Activated T-cell treated with anti-CD3 and anti-CD28 coated beads for 24 hours (primary cell): Measurements from ENCODE around the gene SLC17A3.

Source experiments
- DNase-seq: peaks from one replicate; pipeline ENCODE4 v3.0.0-alpha.2; 2020; ENCODE audit warnings: low read depth

SLC17A3 gene

GRCh38 chr6:25889877-25890853, 16.1 kb upstream of the SLC17A3 start:
- DNase-seq, result no peak

- DNase-seq, result no peak
These were observed 14.6 kb upstream of the SLC17A3 start for GRCh38 chr6:25888626-25889025.

- no peak for DNase-seq
These were observed 12.0 kb upstream of the SLC17A3 start for GRCh38 chr6:25886066-25886465.

- no peak for DNase-seq
These were observed 9.9 kb upstream of the SLC17A3 start for GRCh38 chr6:25883991-25884390.

- no peak for DNase-seq
These were observed 9.5 kb upstream of the SLC17A3 start for GRCh38 chr6:25883536-25883935.

GRCh38 chr6:25882051-25882496, 8.0 kb upstream of the SLC17A3 start:
- no peak for DNase-seq

GRCh38 chr6:25880601-25881000, 6.6 kb upstream of the SLC17A3 start:
- DNase-seq, result no peak

- no peak for DNase-seq
These were observed 4.8 kb upstream of the SLC17A3 start for GRCh38 chr6:25878721-25879322.

- no peak for DNase-seq
These were observed 2.0 kb upstream of the SLC17A3 start for GRCh38 chr6:25875926-25876602.

- DNase-seq, result no peak
These were observed 1.5 kb upstream of the SLC17A3 start for GRCh38 chr6:25875563-25875905.

GRCh38 chr6:25874822-25875562, 949 bp upstream of the SLC17A3 start:
- no peak for DNase-seq

GRCh38 chr6:25872814-25873213, 1.2 kb downstream of the SLC17A3 start:
- DNase-seq, result no peak

- no peak for DNase-seq
These were observed 4.2 kb downstream of the SLC17A3 start for GRCh38 chr6:25869840-25870239.

- DNase-seq, result no peak
These were observed 5.4 kb downstream of the SLC17A3 start for GRCh38 chr6:25868436-25869183.

GRCh38 chr6:25866011-25866410, 8.0 kb downstream of the SLC17A3 start:
- no peak for DNase-seq

GRCh38 chr6:25863360-25863759, 10.7 kb downstream of the SLC17A3 start:
- no peak for DNase-seq

GRCh38 chr6:25862199-25862598, 11.8 kb downstream of the SLC17A3 start:
- no peak for DNase-seq

- no peak for DNase-seq
These were observed 21.3 kb downstream of the SLC17A3 start for GRCh38 chr6:25852756-25853155.

GRCh38 chr6:25851961-25852360, 22.1 kb downstream of the SLC17A3 start:
- DNase-seq, result no peak

GRCh38 chr6:25844518-25844917, 29.5 kb downstream of the SLC17A3 start:
- no peak for DNase-seq

- DNase-seq, result no peak
These were observed 31.5 kb downstream of the SLC17A3 start for GRCh38 chr6:25842526-25842925.
